ENCODE measurements around the gene SCN2B.

Gene SCN2B, protein sequence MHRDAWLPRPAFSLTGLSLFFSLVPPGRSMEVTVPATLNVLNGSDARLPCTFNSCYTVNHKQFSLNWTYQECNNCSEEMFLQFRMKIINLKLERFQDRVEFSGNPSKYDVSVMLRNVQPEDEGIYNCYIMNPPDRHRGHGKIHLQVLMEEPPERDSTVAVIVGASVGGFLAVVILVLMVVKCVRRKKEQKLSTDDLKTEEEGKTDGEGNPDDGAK

DNA sequence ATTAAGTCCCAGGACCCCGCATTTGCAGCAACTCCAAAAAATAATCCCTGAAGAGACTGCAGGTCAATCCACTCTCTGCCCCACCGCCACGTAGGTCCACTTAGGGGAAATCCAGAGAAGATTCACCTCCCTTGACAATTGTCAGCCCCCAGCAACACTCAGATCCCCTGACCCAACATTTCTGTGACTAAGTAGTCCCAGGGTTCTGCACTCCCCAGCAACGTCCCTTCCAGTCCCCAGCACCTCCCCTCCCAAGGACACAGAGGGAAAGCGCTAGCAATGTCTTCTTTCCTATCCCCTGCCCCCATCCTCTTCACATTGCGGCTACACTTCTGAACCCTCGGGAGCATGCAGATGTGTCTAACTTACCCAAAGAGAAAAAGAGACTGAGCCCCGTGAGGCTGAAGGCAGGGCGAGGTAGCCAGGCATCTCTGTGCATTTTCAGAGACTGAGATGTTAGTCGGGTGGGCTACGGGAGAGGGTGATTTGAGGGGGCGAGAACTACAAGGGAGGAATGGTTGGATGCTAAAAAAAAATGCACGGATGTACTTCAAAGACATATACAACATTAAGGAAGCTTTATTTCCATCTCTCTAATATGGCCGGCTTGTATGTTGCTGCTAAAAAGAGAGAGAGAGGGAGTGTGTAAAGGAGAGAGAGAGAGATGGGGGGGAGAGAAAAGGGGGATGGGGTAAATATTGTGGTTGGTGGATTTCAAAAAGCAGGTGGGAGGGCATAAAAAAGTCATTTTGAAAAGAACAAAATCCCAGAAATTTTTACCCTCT, at the start of gene SCN2B:
Gene SCN2B, minus strand, starts transcription at position 647 of the 785 bp plus-strand sequence. Its CDS starts 208 bp downstream, at position 439.
- no peak for DNase-seq

- DNase-seq: no peak
Observed at GRCh38 chr11:118224511-118225188, 48.2 kb upstream of the SCN2B start, which contains the start of gene JAML. TSS of gene JAML (minus strand) at chr11:118225011. CDS start at chr11:118214866, 10,145 bp downstream.

DNA sequence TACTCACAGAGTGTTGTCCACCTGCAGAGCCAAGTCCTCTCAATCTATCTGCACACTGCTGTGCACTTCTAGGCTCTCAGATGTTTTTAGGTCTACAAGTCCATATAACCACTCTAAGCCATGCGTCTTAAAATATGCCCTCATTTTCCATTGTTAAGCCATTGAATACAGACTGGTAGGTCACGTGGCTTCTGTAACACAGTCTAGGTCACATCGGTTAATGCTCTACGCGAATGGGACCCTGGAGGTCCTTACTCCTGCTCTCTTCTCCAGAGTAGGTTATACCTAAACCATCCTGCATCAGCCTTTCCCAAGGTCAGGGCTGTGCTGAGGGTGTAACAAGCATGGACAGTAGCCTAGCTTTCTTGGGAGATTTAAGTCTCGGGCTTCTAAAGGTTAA, 47.6 kb upstream of the SCN2B start:
- DNase-seq: no peak

DNA sequence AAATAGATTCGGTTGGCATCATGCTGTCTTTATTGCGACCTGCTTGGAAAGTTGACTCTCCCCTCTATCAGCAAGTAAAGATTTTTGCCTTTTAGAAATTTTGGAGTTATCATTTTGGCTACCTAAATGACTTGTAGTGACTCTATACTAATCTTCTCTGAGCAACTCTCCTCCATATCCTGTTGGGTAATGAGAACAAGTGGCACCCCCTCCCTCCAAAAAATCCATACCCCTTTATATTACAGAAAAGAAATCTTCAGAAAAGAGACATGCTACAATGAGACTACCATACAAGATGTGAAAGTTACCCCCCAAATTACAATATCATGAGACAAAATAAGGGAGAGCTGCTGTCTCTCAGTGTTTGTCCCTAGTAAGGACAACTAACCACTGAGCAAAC, 47.1 kb upstream of the SCN2B start:
- no peak for DNase-seq

GRCh38 chr11:118222437-118222836, 46.0 kb upstream of the SCN2B start:
- no peak for DNase-seq

GRCh38 chr11:118221419-118221818, 45.0 kb upstream of the SCN2B start:
- no peak for DNase-seq

GRCh38 chr11:118219732-118220131, 43.3 kb upstream of the SCN2B start:
- DNase-seq: no peak

GRCh38 chr11:118219244-118219643, 42.8 kb upstream of the SCN2B start:
- no peak for DNase-seq

GRCh38 chr11:118217575-118217974, 41.1 kb upstream of the SCN2B start:
- no peak for DNase-seq

DNA sequence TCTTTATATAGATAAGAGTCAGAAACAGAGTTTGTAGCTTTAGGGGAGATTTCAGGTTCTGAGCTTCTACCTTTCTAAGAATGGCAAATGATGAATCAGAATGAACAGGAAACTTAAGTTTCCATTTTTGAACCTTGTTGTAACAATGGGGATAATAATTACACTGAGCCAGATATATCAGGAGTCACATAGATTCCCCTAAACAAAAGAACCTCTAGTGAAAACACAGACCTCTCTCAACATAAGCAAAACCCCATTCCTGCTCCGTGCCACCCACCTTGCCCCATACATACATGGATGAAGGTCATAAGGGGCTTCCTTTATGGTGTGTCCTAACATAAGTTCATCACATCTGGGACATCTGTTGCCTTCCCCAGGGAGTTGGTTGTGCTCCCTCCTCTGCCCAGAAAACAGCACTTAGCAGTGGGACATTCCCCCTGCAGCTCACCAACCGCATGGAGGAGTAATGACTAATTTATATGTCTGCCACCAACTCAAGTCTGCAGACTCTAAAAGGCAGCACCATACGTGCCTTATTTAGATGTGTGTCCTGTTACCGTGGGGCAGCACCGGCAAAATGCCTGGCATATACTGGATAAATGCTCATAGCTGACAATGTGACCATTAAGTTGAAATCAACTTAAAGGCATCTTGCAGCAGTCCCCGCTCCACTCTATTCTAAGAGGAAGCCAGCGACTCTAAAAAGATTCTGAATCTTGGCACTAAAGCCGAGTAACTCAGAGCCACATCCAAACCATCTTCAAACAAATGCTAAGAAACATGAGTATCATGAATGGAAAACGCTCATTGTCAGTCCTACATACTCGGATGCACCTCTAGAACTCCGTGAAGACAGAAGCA, 40.4 kb upstream of the SCN2B start:
- no peak for DNase-seq

DNA sequence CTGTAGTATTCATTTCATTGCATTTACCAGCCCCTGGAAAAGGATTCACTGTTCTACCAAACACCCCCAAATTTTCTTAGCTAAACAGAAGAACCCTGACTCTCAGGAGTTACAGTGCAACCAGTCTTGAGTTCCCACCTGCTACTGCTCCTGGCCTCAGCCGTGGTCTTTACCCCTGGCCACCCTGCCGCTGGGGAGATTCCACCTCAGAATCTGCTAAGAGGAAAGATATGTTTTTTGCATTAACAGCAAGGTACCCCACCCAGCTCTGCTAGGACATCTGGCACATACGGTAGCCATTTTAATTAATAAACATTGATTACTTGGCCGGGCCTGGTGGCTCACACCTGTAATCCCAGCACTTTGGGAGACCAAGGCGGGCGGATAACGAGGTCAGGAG, 39.3 kb upstream of the SCN2B start:
- no peak for DNase-seq

GRCh38 chr11:118215262-118215661, 38.8 kb upstream of the SCN2B start:
- DNase-seq: no peak

- DNase-seq: no peak
Observed at GRCh38 chr11:118214210-118214914, 37.9 kb upstream of the SCN2B start.

GRCh38 chr11:118213781-118214180, 37.3 kb upstream of the SCN2B start:
- no peak for DNase-seq

DNA sequence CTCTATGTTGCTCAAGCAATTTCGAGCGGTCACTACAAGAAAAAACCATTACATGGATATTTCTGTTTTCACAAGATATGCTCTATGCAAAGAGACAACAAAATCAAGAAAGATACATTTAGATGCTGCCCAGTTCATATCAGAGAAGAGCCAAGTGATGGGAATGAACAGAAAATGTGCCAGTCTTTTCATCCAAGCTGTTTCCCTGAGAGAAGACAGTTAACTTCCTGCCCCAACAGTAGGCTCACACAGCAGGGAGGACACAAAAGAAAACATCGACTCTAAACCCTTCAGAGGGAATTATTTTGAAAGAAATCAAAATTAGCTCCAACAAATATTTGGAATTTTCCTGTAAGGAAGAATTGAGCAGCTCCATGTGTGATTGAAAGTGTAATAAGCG, 36.8 kb upstream of the SCN2B start:
- no peak for DNase-seq

GRCh38 chr11:118212781-118213191, 36.3 kb upstream of the SCN2B start:
- no peak for DNase-seq

DNA sequence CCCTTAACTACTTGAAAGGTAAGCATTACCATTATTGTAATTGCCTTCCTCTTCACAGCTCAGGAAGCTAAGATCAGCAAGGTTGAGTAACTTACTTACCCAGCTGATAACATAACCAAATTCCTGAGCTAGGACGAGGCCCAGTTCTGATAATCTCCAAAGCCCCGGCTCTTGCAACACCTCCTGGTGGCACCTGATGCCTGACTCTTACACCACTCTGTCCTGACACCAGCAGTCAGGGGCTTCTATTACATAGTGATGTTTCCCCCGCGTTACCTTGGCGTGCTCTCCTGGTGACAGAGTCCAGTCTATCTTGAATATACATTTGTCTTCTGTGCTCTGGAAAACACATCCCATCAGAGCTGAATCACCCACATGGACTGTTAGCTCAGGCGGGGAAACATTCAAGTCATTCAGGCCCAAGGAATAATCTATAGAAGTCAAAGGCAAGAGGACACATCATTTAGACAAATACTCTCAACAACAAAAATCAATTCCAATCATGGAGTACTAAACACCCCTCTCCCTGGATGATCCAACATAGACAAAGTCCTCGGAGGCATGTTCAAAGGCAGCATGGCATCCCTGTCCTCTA, 35.8 kb upstream of the SCN2B start:
- no peak for DNase-seq

DNA sequence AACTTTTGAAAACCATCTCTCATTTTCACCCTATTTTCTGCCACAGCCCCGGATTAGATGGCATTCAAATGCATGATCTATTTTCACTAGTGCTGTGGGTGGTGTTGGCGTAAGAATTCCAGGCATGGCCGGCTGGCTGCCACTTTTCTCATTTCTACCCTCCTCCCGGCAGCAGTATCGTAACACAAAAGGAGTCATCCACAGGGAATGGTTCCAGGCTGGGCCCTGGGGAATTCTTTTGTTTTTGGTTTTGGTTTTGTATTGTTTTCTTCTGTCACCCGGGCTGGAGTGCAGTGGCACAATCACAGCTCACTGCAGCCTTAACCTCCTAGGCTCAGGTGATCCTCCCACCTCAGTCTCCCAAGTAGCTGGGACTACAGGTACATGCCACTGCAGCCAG, 34.6 kb upstream of the SCN2B start:
- DNase-seq: no peak

- DNase-seq: no peak
Observed at GRCh38 chr11:118210323-118210722, 33.9 kb upstream of the SCN2B start.

- DNase-seq: no peak
Observed at GRCh38 chr11:118209033-118209432, 32.6 kb upstream of the SCN2B start.

DNA sequence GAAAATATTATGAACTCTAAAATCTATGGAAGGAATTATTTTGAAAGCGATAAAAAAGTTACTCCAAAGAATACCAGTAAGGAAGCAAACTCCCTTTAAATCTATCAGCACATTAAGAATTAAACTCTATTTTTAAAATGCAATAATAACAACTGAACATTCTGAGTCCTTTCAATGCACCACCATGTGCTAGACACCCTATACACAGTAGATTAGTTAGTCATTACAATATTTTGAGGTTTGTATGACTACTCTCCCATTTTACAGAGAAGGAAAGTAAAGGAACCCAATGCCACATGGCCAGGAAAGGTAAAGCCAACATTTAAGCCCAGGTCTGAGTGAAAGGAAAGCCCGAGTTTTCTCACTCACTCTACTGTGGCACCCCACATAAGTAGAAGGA, 30.6 kb upstream of the SCN2B start:
- DNase-seq: no peak

Data from NCI-H774 (cell line).